ENCODE measurements around the gene BCL2L11. TPM values are rescaled to one million over a fixed set of nuclear protein-coding genes. Genes with fewer than 3 reads are reported as not detected.

Gene BCL2L11
- polyA plus RNA-seq, 1 experiment, result 0.78 TPM

DNA sequence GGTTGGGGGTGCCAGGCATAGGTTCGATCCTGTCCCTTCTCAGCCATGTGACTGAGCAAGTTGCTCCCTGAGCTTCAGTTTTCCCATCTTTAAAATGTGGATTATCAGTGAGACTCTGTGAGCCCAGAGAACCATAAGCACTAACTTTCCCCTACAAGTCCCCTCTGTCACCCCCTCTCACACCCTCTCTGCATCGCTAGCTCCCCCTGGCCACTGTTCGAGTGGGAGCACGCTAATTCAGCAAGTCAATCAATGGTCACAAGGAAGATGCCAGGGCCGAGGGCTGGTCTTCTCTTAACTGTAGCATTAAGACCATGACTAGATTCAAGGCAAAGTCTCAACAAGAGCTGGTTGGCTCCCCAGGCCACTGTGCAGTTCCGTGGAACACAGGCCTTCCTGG is 66.2 kb downstream of the BCL2L11 start:
- POLR2A ChIA-PET, result no interaction called here
- Histone ChIP-seq H3K36me3 (ENCODE audit: control insufficient read depth, insufficient read depth, low read length) (no peaks in the 10 kb centered on the region), H3K27me3 (ENCODE audit: control insufficient read depth, insufficient read depth, low read length) (peaks cover 8% of the 10 kb centered on the region; the same call in 1 of the 2 replicates), H3K4me3 (ENCODE audit: low read depth, low read length) (no peak overlapping the region)
- TF ChIP-seq, protein P1, sequence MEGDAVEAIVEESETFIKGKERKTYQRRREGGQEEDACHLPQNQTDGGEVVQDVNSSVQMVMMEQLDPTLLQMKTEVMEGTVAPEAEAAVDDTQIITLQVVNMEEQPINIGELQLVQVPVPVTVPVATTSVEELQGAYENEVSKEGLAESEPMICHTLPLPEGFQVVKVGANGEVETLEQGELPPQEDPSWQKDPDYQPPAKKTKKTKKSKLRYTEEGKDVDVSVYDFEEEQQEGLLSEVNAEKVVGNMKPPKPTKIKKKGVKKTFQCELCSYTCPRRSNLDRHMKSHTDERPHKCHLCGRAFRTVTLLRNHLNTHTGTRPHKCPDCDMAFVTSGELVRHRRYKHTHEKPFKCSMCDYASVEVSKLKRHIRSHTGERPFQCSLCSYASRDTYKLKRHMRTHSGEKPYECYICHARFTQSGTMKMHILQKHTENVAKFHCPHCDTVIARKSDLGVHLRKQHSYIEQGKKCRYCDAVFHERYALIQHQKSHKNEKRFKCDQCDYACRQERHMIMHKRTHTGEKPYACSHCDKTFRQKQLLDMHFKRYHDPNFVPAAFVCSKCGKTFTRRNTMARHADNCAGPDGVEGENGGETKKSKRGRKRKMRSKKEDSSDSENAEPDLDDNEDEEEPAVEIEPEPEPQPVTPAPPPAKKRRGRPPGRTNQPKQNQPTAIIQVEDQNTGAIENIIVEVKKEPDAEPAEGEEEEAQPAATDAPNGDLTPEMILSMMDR (IDR thresholded peaks at IDR 0.05; ENCODE audit: insufficient read depth, low read depth, low read length), result no peak
- CTCF ChIA-PET, result no interaction called here
- no peak for DNase-seq (ENCODE audit: low read depth)

DNA sequence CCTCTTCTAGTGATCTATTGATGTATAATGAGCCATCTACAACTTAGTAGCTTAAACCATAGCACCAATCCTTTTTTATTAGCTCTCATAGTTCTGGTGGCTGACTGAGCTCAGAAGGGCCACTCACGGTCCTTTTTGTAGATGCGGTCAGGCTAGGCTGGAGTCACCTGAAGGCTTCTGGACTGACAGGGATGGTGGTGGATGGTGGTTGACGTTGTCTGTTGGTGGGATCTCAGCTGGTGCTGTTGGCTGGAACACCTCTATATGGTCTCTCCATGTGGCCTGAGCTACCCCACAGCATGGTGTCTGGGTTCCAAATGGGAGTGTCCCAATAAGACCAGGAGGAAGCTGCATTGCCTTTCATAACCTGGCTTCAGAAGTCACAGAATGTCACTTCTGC is 68.0 kb downstream of the BCL2L11 start:
- no peak for DNase-seq (ENCODE audit: low read depth)
- H3K27me3 ChIP-seq (ENCODE audit: control insufficient read depth, insufficient read depth, low read length), result 0 out of 2 replicates have a peak, but pooled peaks cover 1% of the 10 kb centered on the region
- ChIA-PET CTCF (interaction anchor here (1.0 to 1.4 kb wide), 2 partner anchors 10 to 20 kb away, joined by 5 to 10 read pairs; no protein-coding TSS in a partner anchor), POLR2A (no interaction called here)
- no peaks in the 10 kb centered on the region for H3K36me3 ChIP-seq (ENCODE audit: control insufficient read depth, insufficient read depth, low read length)
- no peak overlapping the region for H3K4me3 ChIP-seq (ENCODE audit: low read depth, low read length)
- TF ChIP-seq, protein P1 (IDR thresholded peaks at IDR 0.05; ENCODE audit: insufficient read depth, low read depth, low read length), result no peak

DNA sequence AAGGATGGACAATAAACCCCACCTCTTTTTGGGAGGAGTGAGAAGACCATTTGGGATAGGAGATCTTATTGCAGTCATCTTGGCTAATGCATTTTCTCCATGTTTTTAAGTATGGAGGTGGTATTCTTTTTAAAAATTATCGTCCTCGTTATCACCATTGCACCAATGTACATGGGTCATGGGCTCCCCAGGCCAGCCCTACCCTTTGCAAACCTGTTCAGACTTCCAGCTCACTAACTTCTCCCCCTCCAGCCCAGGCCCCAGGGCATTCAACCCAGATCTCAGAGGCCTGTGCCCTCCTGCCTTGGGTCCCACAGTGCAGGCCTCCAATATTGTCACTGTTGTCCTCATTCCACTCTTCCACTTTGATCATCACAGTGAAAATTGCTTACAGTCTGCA is 68.4 kb downstream of the BCL2L11 start:
- 0 out of 2 replicates have a peak, but pooled peaks cover 1% of the 10 kb centered on the region for H3K27me3 ChIP-seq (ENCODE audit: control insufficient read depth, insufficient read depth, low read length)
- POLR2A ChIA-PET, result no interaction called here
- H3K4me3 ChIP-seq (ENCODE audit: low read depth, low read length), result no peak overlapping the region
- CTCF ChIA-PET, result interaction anchor here (0.6 to 1.0 kb wide), 2 partner anchors 10 to 16 kb away, joined by 3 to 5 read pairs; no protein-coding TSS in a partner anchor
- no peaks in the 10 kb centered on the region for H3K36me3 ChIP-seq (ENCODE audit: control insufficient read depth, insufficient read depth, low read length)
- DNase-seq (ENCODE audit: low read depth), result no peak
- TF ChIP-seq, protein P1 (IDR thresholded peaks at IDR 0.05; ENCODE audit: insufficient read depth, low read depth, low read length), result no peak

DNA sequence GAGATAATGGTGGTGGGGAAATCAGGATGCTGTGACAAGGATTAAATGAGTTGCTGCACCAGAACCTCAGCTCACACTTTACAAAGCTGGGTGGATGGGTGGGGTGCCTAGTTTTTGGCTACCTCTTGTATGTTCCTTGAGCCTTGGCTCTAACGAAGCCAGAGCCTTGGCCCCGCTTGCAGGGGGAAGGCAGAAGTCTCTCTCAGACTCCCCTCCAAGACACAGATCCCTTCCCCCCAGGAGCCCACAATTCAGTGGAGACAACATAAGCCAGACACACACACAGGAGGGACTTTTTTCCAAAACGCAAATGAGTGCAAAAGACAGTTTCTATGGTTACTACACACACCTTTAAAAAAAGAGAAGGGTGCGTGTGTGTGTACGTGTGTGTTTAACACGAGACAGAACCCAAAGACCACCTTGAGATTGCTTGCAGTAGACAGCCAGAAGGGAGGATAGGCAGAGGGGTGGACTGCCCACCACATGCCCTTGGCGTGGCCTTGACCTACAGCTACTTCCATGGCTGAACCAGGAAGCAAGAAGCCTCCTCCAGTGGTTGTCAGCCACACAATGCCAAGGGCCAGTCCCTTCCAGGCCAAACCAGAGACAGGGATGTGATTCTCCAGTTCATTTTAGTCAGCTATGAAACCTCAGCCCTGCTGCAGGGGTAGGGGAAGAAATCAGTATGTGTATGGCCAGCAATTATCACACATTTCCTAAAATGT is 70.3 kb downstream of the BCL2L11 start:
- H3K27me3 ChIP-seq (ENCODE audit: control insufficient read depth, insufficient read depth, low read length), result no peaks in the 10 kb centered on the region
- ChIA-PET CTCF (no interaction called here), POLR2A (no interaction called here)
- DNase-seq (ENCODE audit: low read depth), result no peak
- H3K4me3 ChIP-seq (ENCODE audit: low read depth, low read length), result no peak overlapping the region
- no peaks in the 10 kb centered on the region for H3K36me3 ChIP-seq (ENCODE audit: control insufficient read depth, insufficient read depth, low read length)
- TF ChIP-seq, protein P1 (IDR thresholded peaks at IDR 0.05; ENCODE audit: insufficient read depth, low read depth, low read length), result no peak

DNA sequence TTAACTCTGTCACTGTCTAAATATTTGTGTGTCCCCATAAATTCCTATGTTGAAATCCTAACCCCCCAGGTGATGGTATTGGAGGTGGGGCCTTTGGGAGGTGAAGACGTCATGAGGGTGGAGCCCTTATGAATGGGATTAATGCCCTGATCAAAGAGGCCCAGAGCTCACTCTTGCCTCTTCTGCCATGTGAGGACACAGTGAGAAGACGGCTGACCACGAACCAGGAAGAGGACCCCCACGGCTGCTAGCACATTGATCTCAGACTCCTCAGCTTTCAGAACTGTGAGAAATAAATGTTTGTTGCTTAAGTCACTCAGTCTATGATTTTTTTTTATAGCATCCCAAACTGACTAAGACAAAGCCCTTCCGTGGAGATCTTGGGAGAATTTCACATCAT is 71.2 kb downstream of the BCL2L11 start:
- CTCF ChIA-PET, result interaction anchor here (0.6 kb wide), 2 partner anchors 23 to 121 kb away, joined by 3 to 7 read pairs; no protein-coding TSS in a partner anchor
- POLR2A ChIA-PET, result no interaction called here
- H3K27me3 ChIP-seq (ENCODE audit: control insufficient read depth, insufficient read depth, low read length), result no peaks in the 10 kb centered on the region
- TF ChIP-seq, protein P1 (IDR thresholded peaks at IDR 0.05; ENCODE audit: insufficient read depth, low read depth, low read length), result no peak
- no peak for DNase-seq (ENCODE audit: low read depth)
- H3K36me3 ChIP-seq (ENCODE audit: control insufficient read depth, insufficient read depth, low read length), result no peaks in the 10 kb centered on the region
- H3K4me3 ChIP-seq (ENCODE audit: low read depth, low read length), result no peak overlapping the region
